Fibroblast of skin of left quadriceps (primary cell): Measurements from ENCODE around the gene NAAA.
A peak's percentile ranks its signal among the peaks of the same experiment; 100 is the strongest.
"Not testable (repeated sequence)": the region's sequence is repeated elsewhere in the genome, so short reads cannot be mapped to it uniquely, and the experiment has no call there.

ENCODE experiments used
- DNase-seq, 2 experiments: peaks; one replicate each; pipeline ENCODE4 v3.0.0-alpha.2; 2013; ENCODE audit warnings: low read depth in 2 of 2

Gene NAAA

GRCh38 chr4:75940692-75941253, at the start of gene NAAA:
TSS of gene NAAA (minus strand) at chr4:75941013. CDS start at chr4:75940949, 64 bp downstream.
- no peak for DNase-seq

GRCh38 chr4:75989846-75990528, 49.2 kb upstream of the NAAA start:
- DNase-seq: no peak

- peak; percentile 69 to 70 for DNase-seq
Observed at GRCh38 chr4:75985116-75985515, 44.3 kb upstream of the NAAA start.

GRCh38 chr4:75980576-75980975, 39.8 kb upstream of the NAAA start:
- no peak for DNase-seq

- no peak for DNase-seq
Observed at GRCh38 chr4:75976177-75976576, 35.4 kb upstream of the NAAA start.

- no peak for DNase-seq
Observed at GRCh38 chr4:75973766-75974165, 33.0 kb upstream of the NAAA start.

- no peak for DNase-seq
Observed at GRCh38 chr4:75968084-75968483, 27.3 kb upstream of the NAAA start.

GRCh38 chr4:75963558-75963957, 22.7 kb upstream of the NAAA start:
- no peak for DNase-seq

- DNase-seq: not testable (repeated sequence)
Observed at GRCh38 chr4:75962072-75962471, 21.3 kb upstream of the NAAA start.

GRCh38 chr4:75958546-75958945, 17.7 kb upstream of the NAAA start:
- not testable (repeated sequence) for DNase-seq

GRCh38 chr4:75954811-75955210, 14.0 kb upstream of the NAAA start:
- DNase-seq: not testable (repeated sequence)

GRCh38 chr4:75953509-75953908, 12.7 kb upstream of the NAAA start:
- no peak for DNase-seq

- no peak for DNase-seq
Observed at GRCh38 chr4:75950213-75950815, 9.5 kb upstream of the NAAA start.

- no peak for DNase-seq
Observed at GRCh38 chr4:75948822-75949444, 8.1 kb upstream of the NAAA start.

GRCh38 chr4:75939890-75940691, 722 bp downstream of the NAAA start:
- DNase-seq: no peak

- DNase-seq: no peak
Observed at GRCh38 chr4:75935628-75936027, 5.2 kb downstream of the NAAA start.

- DNase-seq: no peak
Observed at GRCh38 chr4:75930152-75930551, 10.7 kb downstream of the NAAA start.

- not testable (repeated sequence) for DNase-seq
Observed at GRCh38 chr4:75924916-75925315, 15.9 kb downstream of the NAAA start.

- no peak for DNase-seq
Observed at GRCh38 chr4:75924309-75924827, 16.4 kb downstream of the NAAA start.

GRCh38 chr4:75922588-75922987, 18.2 kb downstream of the NAAA start:
- DNase-seq: no peak

GRCh38 chr4:75921910-75922309, 18.9 kb downstream of the NAAA start:
- DNase-seq: no peak

- DNase-seq: no peak
Observed at GRCh38 chr4:75920327-75920726, 20.5 kb downstream of the NAAA start.
